DOHH2 (cell line): ENCODE data around the gene USP6NL.

ENCODE experiments used
- CTCF ChIP-seq: fragments of 200-600 bp; sonication (generic); IDR thresholded peaks from one replicate; pipeline ENCODE4 v1.5.1; 2014; ENCODE audit warnings: antibody characterized with exemption, mild to moderate bottlenecking, low read depth, low read length; ENCODE audit not compliant: poor library complexity, severe bottlenecking
- EZH2phosphoT487 ChIP-seq: fragments of 200-600 bp; sonication (generic); IDR thresholded peaks from 2 replicates; pipeline ENCODE4 v1.6.1; 2017; ENCODE audit warnings: borderline replicate concordance, mild to moderate bottlenecking, antibody characterized with exemption, low read length, moderate library complexity, mixed read lengths

- TF ChIP-seq CTCF (no peak), EZH2phosphoT487 (no peak)
Measured at GRCh38 chr10:11404901-11405300, 206.5 kb downstream of the USP6NL start.
